ENCODE data around the gene CCDC38.

CCDC38 gene

GRCh38 chr12:95959107-95959506 lies 16.7 kb upstream of the CCDC38 start:
- H3K27me3 ChIP-seq (ENCODE audit: insufficient read depth, low read depth, severe bottlenecking) = no peaks in the 10 kb centered on the region
- DNase-seq = no peak
- no peaks in the 10 kb centered on the region for H3K9me3 ChIP-seq (ENCODE audit: severe bottlenecking)
- no peak overlapping the region for H3K27ac ChIP-seq
- TF ChIP-seq, protein P1, sequence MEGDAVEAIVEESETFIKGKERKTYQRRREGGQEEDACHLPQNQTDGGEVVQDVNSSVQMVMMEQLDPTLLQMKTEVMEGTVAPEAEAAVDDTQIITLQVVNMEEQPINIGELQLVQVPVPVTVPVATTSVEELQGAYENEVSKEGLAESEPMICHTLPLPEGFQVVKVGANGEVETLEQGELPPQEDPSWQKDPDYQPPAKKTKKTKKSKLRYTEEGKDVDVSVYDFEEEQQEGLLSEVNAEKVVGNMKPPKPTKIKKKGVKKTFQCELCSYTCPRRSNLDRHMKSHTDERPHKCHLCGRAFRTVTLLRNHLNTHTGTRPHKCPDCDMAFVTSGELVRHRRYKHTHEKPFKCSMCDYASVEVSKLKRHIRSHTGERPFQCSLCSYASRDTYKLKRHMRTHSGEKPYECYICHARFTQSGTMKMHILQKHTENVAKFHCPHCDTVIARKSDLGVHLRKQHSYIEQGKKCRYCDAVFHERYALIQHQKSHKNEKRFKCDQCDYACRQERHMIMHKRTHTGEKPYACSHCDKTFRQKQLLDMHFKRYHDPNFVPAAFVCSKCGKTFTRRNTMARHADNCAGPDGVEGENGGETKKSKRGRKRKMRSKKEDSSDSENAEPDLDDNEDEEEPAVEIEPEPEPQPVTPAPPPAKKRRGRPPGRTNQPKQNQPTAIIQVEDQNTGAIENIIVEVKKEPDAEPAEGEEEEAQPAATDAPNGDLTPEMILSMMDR (IDR thresholded peaks at IDR 0.05; ENCODE audit: low read depth, low read length) = peak; percentile 34; the same call in 1 of the 2 replicates
- H3K36me3 ChIP-seq = no peaks in the 10 kb centered on the region
- H3K4me3 ChIP-seq (ENCODE audit: low read depth, low read length) = no peak overlapping the region

DNA sequence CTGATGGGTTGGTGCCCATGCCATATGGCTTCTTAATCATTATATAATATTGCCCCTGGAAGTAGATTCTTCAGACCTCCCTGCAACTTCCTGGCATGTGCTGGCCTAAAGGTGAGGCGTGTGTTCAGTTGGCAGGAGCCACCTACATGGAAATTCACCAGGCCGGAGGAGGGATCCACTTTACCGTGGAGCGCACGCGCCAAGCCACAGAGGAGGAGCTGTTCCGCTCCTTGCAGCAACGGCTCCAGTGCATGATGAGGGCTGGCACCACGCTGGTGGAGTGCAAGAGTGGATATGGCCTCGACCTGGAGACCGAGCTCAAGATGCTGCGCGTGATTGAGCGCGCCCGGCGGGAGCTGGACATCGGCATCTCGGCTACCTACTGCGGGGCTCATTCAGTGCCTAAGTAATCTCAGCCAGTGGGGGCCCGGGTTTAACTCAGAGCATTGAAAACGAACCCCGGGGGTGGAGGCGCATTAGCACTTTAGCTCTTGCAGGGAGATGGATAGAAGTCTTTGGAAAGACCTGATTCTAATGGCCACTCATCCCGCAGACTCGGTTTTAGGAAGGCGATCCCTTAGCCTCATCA lies 14.2 kb upstream of the CCDC38 start:
- DNase-seq = no peak
- no peaks in the 10 kb centered on the region for H3K9me3 ChIP-seq (ENCODE audit: severe bottlenecking)
- no peak overlapping the region for H3K4me3 ChIP-seq (ENCODE audit: low read depth, low read length)
- no peaks in the 10 kb centered on the region for H3K27me3 ChIP-seq (ENCODE audit: insufficient read depth, low read depth, severe bottlenecking)
- H3K27ac ChIP-seq = no peak overlapping the region
- TF ChIP-seq, protein P1 (IDR thresholded peaks at IDR 0.05; ENCODE audit: low read depth, low read length) = no peak
- H3K36me3 ChIP-seq = no peaks in the 10 kb centered on the region

- TF ChIP-seq, protein P1 (IDR thresholded peaks at IDR 0.05; ENCODE audit: low read depth, low read length) = peak; percentile 61; the same call in 1 of the 2 replicates
- Histone ChIP-seq H3K9me3 (ENCODE audit: severe bottlenecking) (no peaks in the 10 kb centered on the region), H3K27ac (no peak overlapping the region), H3K4me3 (ENCODE audit: low read depth, low read length) (no peak overlapping the region), H3K27me3 (ENCODE audit: insufficient read depth, low read depth, severe bottlenecking) (no peaks in the 10 kb centered on the region), H3K36me3 (no peaks in the 10 kb centered on the region)
- peak; percentile 36 for DNase-seq
Measured at GRCh38 chr12:95955549-95956159, 13.2 kb upstream of the CCDC38 start.

DNA sequence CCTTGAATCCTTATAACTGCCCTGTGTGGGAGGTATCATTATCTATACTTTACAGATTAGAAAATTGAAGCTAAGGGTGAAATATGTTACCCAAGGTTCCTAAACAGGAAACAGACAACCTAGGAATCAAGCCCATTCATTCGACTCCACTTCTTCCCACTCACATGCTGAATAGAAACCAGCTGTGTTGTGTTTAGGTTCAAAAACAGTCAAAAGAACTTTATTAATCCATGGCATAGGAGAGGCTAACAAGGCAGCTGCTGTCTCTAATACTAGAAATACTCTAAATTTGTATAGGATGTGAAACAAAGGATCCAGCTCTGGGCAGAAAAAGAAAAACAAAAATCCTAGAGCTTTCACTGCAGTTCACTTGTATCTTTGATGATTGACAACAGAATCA lies 10.6 kb upstream of the CCDC38 start:
- Histone ChIP-seq H3K9me3 (ENCODE audit: severe bottlenecking) (no peaks in the 10 kb centered on the region), H3K36me3 (no peaks in the 10 kb centered on the region), H3K27me3 (ENCODE audit: insufficient read depth, low read depth, severe bottlenecking) (no peaks in the 10 kb centered on the region), H3K27ac (no peak overlapping the region), H3K4me3 (ENCODE audit: low read depth, low read length) (no peak overlapping the region)
- TF ChIP-seq, protein P1 (IDR thresholded peaks at IDR 0.05; ENCODE audit: low read depth, low read length) = no peak
- no peak for DNase-seq

- H3K27ac ChIP-seq = no peak overlapping the region
- H3K36me3 ChIP-seq = no peaks in the 10 kb centered on the region
- no peak for DNase-seq
- no peak overlapping the region for H3K4me3 ChIP-seq (ENCODE audit: low read depth, low read length)
- TF ChIP-seq, protein P1 (IDR thresholded peaks at IDR 0.05; ENCODE audit: low read depth, low read length) = no peak
- no peaks in the 10 kb centered on the region for H3K27me3 ChIP-seq (ENCODE audit: insufficient read depth, low read depth, severe bottlenecking)
- H3K9me3 ChIP-seq (ENCODE audit: severe bottlenecking) = no peaks in the 10 kb centered on the region
Measured at GRCh38 chr12:95951515-95951914, 9.1 kb upstream of the CCDC38 start.
